Thyroid gland (tissue), 4 donors: ENCODE data around the gene PLEKHH1.
"Not testable (repeated sequence)": the region's sequence is repeated elsewhere in the genome, so short reads cannot be mapped to it uniquely, and the experiment has no call there.

Experiments used
- CTCF ChIP-seq, 6 experiments: fragments of 200-600 bp in 3 of 6; fragments of 450-650 bp in 3 of 6; sonication (generic) in 3 of 6; IDR thresholded peaks; one replicate each; pipeline ENCODE4 v1.5.1; 2016 to 2019; ENCODE audit warnings: antibody characterized with exemption in 6 of 6, mild to moderate bottlenecking in 2 of 6, inconsistent platforms in 1 of 6, moderate library complexity in 1 of 6
- POLR2A ChIP-seq, 2 donors: fragments of 450-650 bp; IDR thresholded peaks; one replicate each; pipeline ENCODE4 v1.6.1; 2017; ENCODE audit warnings: antibody characterized with exemption in 2 of 2, mild to moderate bottlenecking in 2 of 2, moderate library complexity in 1 of 2

GRCh38 chr14:67542620-67543019 is 9.5 kb downstream of the PLEKHH1 start:
- TF ChIP-seq CTCF, POLR2A (IDR thresholded peaks at IDR 0.05): not testable (repeated sequence)
